NCI-H82 treated with DMSO at 0.1 percent for 48 hours (cell line): Measurements from ENCODE around the gene UBE2E2.
"Not testable (repeated sequence)": the region's sequence is repeated elsewhere in the genome, so short reads cannot be mapped to it uniquely, and the experiment has no call there.

ENCODE experiments used
- DNase-seq: peaks from one replicate; lab custom pipeline; 2025; ENCODE audit not compliant: unreplicated experiment; lab: John Stamatoyannopoulos, UW

Gene UBE2E2

GRCh38 chr3:23202921-23203707, at the start of gene UBE2E2:
TSS of gene UBE2E2 (plus strand) at chr3:23203327.
- no peak for DNase-seq

- no peak for DNase-seq
Measured at GRCh38 chr3:23153436-23153835, 49.7 kb upstream of the UBE2E2 start.

- DNase-seq = no peak
Measured at GRCh38 chr3:23157331-23157730, 45.8 kb upstream of the UBE2E2 start.

DNA sequence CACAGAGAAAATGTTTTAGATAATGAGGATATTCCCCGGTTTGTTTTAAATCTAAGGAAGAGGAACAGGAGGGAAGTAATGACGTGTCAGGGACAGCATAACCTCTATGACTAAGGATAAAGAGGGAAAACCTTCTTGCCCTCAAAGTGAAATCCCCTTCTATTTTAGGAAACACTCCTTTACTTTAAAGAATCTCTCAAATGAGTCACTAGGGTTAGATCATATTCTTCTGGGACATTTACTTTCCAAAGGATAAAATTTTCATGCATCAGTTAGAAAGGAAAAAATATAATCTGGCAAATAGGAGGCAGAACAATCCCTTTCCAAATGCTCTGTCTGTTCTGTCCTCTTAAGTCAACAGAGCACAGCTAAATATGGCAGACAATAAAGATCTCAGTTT, 43.2 kb upstream of the UBE2E2 start:
- DNase-seq = no peak

GRCh38 chr3:23161308-23161707, 41.8 kb upstream of the UBE2E2 start:
- DNase-seq = no peak

DNA sequence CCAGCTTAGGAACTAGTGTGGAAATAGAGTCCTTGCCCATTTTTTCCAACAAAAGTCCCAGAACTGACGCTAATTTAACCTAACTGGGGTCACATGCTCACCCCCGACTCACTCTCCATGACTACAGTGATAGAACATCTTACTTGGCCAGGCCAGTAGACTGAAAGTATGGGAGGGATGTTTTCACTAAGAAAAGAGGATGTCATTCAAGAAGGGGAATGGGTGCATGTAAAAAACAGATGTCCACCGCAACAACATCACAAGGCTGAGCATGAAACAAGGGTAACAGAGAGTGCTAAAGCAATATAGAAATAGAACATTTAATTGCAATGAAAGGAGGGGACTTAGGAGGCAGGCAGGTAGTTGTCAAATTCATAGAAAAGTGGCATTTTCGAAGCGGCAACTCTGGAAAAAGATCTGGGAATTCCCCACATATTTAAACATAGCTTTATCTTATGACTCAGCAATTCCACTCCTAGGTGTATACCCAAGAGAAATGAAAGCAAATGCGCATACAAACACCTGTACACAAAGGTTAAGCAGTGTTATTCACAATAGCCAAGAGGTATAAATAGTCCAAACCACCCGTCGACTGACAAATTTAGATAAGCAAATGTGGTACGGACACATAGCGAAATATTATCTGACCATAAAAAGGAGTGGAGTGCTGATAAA, 41.1 kb upstream of the UBE2E2 start:
- DNase-seq = no peak

DNA sequence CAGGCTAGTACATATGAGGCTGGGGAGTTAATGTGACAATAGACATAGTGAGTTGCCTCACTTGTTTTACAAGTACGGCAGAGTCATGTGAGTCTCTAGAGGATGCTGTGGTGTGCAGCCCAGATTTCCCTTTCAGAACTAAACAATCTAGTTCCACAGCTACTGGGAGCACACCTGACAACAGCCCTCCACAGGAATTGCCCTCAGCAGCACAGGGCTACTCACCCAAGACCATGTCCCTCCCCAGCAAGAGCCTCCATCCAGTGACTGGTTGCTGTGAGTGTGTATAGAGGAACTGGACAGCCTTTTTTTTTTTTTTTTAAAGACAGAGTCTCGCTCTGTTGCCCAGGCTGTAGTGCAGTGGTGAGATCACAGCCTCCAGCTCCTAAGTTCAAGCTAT, 40.2 kb upstream of the UBE2E2 start:
- DNase-seq = no peak

- DNase-seq = no peak
Measured at GRCh38 chr3:23164746-23165145, 38.4 kb upstream of the UBE2E2 start.

DNA sequence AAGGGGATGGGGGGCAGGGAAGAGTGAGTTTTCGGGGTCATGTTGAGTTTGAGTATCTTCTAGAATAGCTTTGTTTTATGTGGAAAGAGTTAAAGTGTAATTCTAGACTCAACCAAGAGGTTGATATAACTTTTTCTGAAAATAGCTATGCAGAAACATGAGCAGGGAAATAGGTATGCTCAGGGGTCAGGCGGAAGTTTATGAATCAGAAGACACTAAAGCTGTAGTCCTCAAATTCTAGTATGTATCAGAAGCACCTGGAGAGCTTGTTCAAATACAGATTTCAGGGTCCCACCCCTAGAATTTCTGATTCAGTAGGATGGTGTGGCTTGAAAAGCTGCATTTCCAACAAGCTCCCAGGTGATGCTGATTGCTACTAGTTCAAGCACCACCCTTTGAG, 37.6 kb upstream of the UBE2E2 start:
- no peak for DNase-seq

DNA sequence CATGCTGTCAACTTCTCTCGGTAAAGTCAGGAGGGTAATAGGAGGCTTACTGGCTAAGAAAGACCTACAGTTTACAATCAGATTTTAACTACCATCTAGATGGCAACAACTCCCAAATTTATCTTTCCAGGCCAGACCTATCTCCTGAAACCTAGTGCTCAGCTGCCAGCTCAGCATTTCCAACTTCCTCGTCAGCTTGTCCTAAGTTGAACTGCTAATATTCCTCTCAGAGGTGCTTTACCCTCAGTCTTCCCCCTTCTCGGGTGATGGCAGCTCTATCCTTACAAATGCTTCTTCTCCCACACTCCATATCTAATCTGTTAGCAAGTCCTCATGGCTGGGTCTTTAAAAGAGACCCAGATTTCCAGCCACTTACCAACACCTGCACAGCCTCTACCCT, 36.9 kb upstream of the UBE2E2 start:
- DNase-seq = no peak

- DNase-seq = no peak
Measured at GRCh38 chr3:23166845-23167244, 36.3 kb upstream of the UBE2E2 start.

DNA sequence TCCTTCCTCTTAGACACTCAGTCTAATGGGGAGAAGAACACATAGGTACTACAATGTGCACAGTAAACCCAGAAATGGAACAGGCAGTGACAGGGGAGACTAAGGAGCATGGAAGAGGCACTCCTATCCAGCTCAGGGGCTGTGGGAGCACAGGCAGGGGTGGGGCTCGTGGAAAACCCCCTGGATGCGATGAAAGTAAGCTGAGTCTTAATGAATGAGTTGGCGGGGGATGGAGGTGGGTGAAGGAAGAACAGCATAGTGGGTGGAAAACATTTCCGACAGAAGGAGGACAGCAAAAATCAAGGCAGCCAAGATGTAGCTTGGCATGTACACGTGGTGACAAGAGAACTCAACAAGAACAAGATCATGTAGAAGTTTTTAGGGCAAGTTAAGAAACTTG, 33.6 kb upstream of the UBE2E2 start:
- no peak for DNase-seq

DNA sequence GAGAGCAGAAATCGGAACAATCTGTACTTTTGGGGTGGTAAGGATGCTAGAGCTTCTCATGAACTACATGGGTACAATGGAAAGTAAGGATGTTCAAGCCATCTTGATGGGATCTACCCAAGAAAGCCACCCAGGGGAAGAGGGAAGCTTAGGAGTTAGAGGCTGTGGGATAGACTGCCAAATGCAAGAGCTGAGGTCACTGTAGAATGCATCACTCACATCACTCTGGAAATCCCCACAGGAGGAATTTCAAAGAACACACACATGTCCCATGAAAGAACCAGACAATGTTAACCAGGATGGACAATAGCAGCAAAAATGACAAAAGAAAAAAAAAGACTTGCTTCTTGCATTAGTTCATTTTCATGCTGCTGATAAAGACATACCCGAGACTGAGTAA, 32.8 kb upstream of the UBE2E2 start:
- no peak for DNase-seq

DNA sequence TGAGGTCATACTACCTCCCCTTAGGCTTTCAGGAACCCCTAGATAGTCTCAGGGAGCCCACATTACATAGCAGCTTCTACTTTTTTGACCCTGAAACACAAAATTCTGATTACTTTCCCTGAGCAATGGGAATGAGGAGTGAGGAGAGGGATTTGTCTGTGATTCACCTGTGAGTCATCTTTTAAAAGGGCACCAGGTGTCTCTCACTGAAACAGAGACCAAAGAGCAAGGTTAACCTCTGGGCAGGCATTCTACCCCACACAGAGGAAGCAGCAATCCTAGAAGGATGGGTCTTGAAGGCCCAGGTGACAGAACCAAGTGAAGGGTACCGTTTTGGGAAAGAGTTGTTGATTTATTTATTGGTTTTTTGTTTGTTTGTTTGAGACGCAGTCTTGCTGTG, 31.1 kb upstream of the UBE2E2 start:
- no peak for DNase-seq

DNA sequence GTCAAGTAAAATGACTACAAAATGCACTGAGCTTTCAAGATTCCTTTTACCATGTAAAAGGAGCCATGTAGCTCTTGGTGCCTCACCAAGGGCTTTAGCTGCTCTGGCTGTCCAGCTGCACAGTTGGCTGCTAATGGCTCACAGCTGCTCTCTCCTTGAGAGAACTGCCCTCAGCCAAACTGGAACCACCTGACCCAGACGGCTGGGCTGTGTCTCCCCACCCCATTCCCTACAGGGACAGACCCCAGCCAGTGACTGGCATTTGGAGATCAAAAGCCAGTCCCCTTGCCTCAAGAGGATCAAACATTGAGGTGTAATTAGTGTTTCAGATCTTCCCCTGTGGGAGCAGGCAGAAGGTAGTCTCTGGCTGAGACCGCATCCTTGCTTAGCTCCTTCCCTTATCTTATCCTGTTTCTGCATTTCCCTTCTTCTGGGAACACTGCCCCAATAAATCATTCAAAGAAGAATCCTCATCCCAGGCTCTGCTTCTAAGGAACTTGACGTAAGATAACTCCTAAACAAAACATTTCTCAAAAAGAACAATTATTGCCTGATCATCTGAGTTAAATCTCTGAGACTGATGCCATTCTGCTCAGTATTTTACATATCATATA, 28.6 kb upstream of the UBE2E2 start:
- DNase-seq = no peak

DNA sequence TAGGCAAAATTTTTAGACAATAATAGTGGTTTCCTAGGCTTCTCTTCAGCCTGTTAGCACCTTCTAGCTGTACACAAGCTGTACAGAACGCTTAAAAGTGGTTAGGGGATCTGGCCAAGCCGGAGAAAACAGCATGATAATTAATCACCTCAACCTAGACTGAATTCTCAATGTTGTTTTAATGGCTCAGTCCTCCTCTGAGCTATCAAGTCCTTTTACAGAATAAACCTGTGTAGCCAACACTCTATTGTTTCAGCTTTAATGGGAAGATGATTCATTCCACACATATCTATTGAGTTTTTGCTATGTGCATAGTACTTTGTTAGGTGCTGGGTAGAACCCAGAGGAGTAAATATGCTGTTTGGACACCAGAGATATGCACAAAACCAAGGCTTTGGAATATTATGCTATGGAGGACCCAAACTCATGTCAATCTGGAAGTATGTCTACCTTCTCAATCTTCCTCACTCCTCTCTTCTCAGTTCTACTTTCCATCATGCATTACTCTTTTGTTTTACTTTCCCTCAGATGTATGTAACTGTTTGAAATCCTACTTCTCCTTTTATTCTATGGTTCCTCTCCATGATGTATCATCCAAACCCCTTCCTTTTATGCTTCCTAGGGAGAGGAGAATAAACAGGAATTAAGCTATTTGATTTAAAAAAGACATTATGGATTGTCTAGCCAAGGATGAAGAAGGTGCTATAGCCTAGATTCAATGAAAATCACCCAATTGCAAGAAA, 27.6 kb upstream of the UBE2E2 start:
- no peak for DNase-seq

DNA sequence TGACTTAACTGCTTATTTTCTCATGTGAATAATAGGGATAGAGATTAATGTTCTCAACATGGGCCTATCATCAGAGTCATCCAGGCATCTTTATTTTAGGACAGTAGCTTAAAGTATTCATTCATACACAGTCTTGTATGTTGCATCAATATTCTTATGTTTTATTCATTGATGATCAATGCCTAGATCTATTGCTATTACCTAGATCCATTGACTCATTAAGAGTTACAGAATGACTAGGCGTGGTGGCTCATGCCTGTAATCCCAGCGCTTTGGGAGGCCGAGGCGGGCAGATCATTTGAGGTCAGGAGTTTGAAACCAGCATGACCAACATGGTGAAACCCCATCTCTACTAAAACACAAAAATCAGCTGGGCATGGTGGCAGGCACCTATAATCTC, 26.3 kb upstream of the UBE2E2 start:
- DNase-seq = not testable (repeated sequence)

DNA sequence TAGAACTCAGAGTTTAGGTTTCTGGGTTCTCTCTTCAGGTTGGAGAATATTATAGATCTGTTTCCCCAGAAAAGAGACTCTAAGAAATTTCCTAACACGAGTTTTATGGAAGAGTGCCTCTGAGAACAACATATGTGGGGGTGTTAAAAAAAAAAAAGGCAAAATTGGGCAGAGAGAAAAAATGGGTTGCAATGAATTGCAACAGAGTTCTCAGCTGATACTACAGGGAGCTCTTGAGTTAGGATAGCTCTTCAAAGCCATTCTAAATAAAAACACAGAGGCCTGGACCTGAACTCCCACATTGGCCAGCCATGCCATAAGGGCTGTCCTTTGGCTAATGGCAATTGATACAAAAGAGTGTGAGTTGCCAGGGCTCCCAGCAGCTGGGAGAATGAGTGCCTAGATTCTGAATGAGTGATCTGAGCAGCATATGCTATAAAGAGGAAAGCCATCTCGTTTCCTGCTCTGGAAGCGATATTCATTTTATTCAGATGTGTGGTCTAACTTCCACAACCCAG, 20.1 kb upstream of the UBE2E2 start:
- DNase-seq = no peak

DNA sequence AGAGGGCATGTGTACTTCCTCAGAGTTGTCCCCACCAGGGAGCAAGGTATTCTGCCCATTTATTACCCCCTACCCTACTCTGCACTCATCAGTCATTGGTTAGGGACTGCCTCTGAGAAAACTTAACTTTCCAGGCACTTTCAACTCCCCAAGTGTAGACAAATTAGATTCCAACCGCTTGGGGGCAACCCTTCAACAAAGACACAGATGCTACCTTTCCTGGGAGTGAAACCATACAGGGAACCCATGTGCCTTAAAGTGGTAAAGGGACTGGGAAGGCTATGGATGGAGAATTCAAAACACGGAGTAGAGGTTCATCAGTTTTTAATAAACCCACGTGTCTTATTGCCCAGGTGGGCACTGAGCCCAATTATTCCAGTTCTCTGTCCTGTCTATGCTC, 19.4 kb upstream of the UBE2E2 start:
- peak; percentile 25 for DNase-seq

DNA sequence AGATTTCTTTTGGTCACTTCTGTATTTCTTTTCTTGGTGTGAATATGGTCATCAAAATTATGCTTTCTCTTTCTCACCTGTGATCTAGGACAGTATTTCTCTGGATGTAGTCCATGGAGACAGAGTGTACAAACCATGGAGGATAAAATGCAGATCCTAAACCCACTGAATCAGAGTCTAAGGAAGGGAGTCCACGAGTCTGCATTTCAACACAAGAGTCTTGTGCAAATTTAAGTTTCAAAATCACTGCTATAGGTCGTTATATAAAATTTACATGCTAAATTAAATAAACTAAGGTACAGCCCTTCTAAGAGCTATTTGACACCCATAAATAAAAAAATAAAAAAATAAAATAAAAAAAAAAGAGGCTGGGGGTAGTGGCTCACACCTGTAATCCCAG, 17.3 kb upstream of the UBE2E2 start:
- no peak for DNase-seq

- DNase-seq = no peak
Measured at GRCh38 chr3:23189187-23189586, 13.9 kb upstream of the UBE2E2 start.
